SH-SY5Y (cell line): ENCODE results near the gene EPM2A.

ENCODE experiments used
- GATA2 ChIP-seq: IDR thresholded peaks from 2 replicates; pipeline ENCODE4 v1.6.1; 2011; ENCODE audit warnings: mild to moderate bottlenecking, low read depth, low read length
- GATA3 ChIP-seq: IDR thresholded peaks from 2 replicates; pipeline ENCODE4 v1.6.1; 2011; ENCODE audit warnings: low read depth, mild to moderate bottlenecking, low read length, moderate library complexity

DNA sequence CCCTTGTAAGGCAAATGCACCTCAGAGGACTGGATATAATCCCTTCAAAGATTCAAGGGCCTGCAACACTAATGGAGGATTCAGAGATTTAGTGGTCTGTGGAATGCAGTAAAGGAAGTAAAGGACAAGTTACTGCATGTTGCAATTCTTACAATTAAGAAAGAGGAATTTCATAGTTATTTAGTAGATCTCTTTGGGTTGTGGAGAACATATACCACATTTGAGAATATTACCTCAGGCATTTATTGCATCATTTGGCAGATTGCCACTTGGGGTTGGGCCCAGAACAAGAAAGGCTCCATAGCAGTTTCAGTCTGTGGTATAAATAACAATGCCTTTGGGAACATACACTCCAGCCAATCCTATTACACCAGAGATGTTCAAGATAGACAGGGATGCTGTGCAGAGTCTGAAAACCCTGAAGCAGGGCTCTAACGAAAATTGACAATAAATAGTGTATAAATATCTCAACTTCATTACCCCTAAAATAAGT, 20.9 kb upstream of the EPM2A start:
- peak; percentile 73 for TF ChIP-seq GATA2
- 0 out of 2 replicates have a peak, but pooled peaks have one; percentile 47 for TF ChIP-seq GATA3
